CD4-positive, alpha-beta T cell (primary cell): ENCODE results near the gene TMEM117. TPM values are rescaled to one million over a fixed set of nuclear protein-coding genes. Genes with fewer than 3 reads are reported as not detected.

Experiments used
- ATAC-seq: fragments of 200-7000 bp; cut with Tn5 transposase; one replicate; pipeline ENCODE4 v1.10.0; 2022; ENCODE audit warnings: mild to moderate bottlenecking; ENCODE audit not compliant: poor library complexity
- CTCF ChIA-PET: fragments of 350-600 bp; sonication (Branson Sonifier 250); formaldehyde crosslinking; loops from one replicate; lab custom pipeline; 2021; ENCODE audit warnings: antibody characterized with exemption, inconsistent platforms; lab: Charles Lee
- POLR2A ChIA-PET: fragments of 350-600 bp; sonication (Branson Sonifier 250); formaldehyde crosslinking; loops from one replicate; lab custom pipeline; 2021; ENCODE audit warnings: antibody characterized with exemption, inconsistent platforms; lab: Charles Lee
- DNase-seq, 14 experiments: peaks; one replicate each; pipeline ENCODE4 v3.0.0-alpha.2; 2013 to 2020; ENCODE audit warnings: mixed read lengths in 2 of 14
- H3K27ac ChIP-seq, 2 donors: one replicate each; pipeline versions ENCODE4 v1.5.1 to v1.7.0; 2013; ENCODE audit warnings: low read length in 2 of 2, low read depth in 1 of 2, mild to moderate bottlenecking in 1 of 2
- H3K27me3 ChIP-seq, 2 experiments: 1 replicate in 1 of 2; 2 replicates in 1 of 2; pipeline versions ENCODE4 v1.6.1 to v1.7.0; 2013; ENCODE audit warnings: low read length in 2 of 2, control low read depth in 1 of 2, mild to moderate bottlenecking in 1 of 2, moderate library complexity in 1 of 2; ENCODE audit not compliant: insufficient read depth in 2 of 2, control insufficient read depth in 1 of 2
- H3K36me3 ChIP-seq: one replicate; pipeline ENCODE4 v1.6.1; 2013; ENCODE audit warnings: low read length, control low read depth; ENCODE audit not compliant: insufficient read depth
- H3K4me1 ChIP-seq: one replicate; pipeline ENCODE4 v1.6.1; 2013; ENCODE audit warnings: low read length, control low read depth; ENCODE audit not compliant: insufficient read depth
- H3K4me3 ChIP-seq: one replicate; pipeline ENCODE4 v1.5.1; 2013; ENCODE audit warnings: mild to moderate bottlenecking, low read length, moderate library complexity
- H3K9me3 ChIP-seq, 2 experiments: 1 replicate in 1 of 2; 2 replicates in 1 of 2; pipeline versions ENCODE4 v1.6.1 to v1.7.0; 2013; ENCODE audit warnings: low read length in 2 of 2, mild to moderate bottlenecking in 2 of 2, control low read depth in 1 of 2, moderate library complexity in 1 of 2; ENCODE audit not compliant: control insufficient read depth in 1 of 2, insufficient read depth in 1 of 2
- H3K27ac Mint-ChIP-seq: one replicate; pipeline ENCODE4 v1.8.0; 2020; ENCODE audit warnings: mixed read lengths
- H3K27me3 Mint-ChIP-seq: one replicate; pipeline ENCODE4 v1.8.0; 2021; ENCODE audit warnings: mixed read lengths
- H3K36me3 Mint-ChIP-seq: one replicate; pipeline ENCODE4 v1.8.0; 2021; ENCODE audit warnings: low read depth, mixed read lengths
- H3K4me1 Mint-ChIP-seq: one replicate; pipeline ENCODE4 v1.8.0; 2021; ENCODE audit warnings: low read depth, mixed read lengths
- H3K4me3 Mint-ChIP-seq: one replicate; pipeline ENCODE4 v1.8.0; 2020; ENCODE audit warnings: mild to moderate bottlenecking, mixed read lengths
- H3K9me3 Mint-ChIP-seq: one replicate; pipeline ENCODE4 v1.8.0; 2020; ENCODE audit warnings: mixed read lengths
- CTCF ChIP-seq: fragments of 200-600 bp; IDR thresholded peaks from one replicate; pipeline ENCODE4 v1.8.0; 2022; ENCODE audit warnings: antibody characterized with exemption, mild to moderate bottlenecking
- intact Hi-C, 2 experiments: fragments of 100-400 bp; cut with DNase I in 1 of 2; cut with micrococcal nuclease in 1 of 2; formaldehyde crosslinking; loops; one replicate each; pipeline versions ENCODE4 v1.15.1 to v1.9.0; 2023 to 2025; cut with DNase I, micrococcal nuclease
- total RNA-seq, 174 experiments: library from RNA in 2 of 174; stranded (reverse) in 2 of 174; gene quantifications; one replicate each; pipeline ENCODE4 v1.2.3 and lab custom pipeline; 2021 to 2026

Gene TMEM117
- total RNA-seq, 2 experiments from 2014 or later, result 3.4 to 4.4 TPM

- H3K4me3 Mint-ChIP-seq, result no peak overlapping the region
- Histone ChIP-seq H3K9me3 (no peaks in the 10 kb centered on the region), H3K27me3 (no peaks in the 10 kb centered on the region), H3K27ac (no peak overlapping the region), H3K4me3 (no peak overlapping the region), H3K36me3 (no peaks in the 10 kb centered on the region), H3K4me1 (peaks cover 8% of the 10 kb centered on the region)
- ChIA-PET POLR2A (interaction anchor here (1.3 kb wide), 1 partner anchor 9 kb away, joined by 3 read pairs; the partner anchor contains the start of gene TMEM117), CTCF (no interaction called here)
- H3K4me1 Mint-ChIP-seq, result peaks cover 19% of the 10 kb centered on the region
- no peak overlapping the region for H3K27ac Mint-ChIP-seq
- no peaks in the 10 kb centered on the region for H3K36me3 Mint-ChIP-seq
- H3K9me3 Mint-ChIP-seq, result no peaks in the 10 kb centered on the region
- ATAC-seq (no peak), DNase-seq (no peak)
- H3K27me3 Mint-ChIP-seq, result no peaks in the 10 kb centered on the region
- no peak for TF ChIP-seq CTCF
- intact Hi-C loops, result no loop called here
Observed at GRCh38 chr12:43827093-43827492, 8.8 kb upstream of the TMEM117 start.

- Mint-ChIP-seq H3K9me3 (no peaks in the 10 kb centered on the region), H3K27ac (peak overlapping the region; percentile 34), H3K4me3 (peak overlapping the region; percentile 35), H3K36me3 (no peaks in the 10 kb centered on the region), H3K27me3 (no peaks in the 10 kb centered on the region), H3K4me1 (peaks cover 55% of the 10 kb centered on the region)
- H3K36me3 ChIP-seq, result no peaks in the 10 kb centered on the region
- TF ChIP-seq CTCF, result no peak
- DNase-seq (peak in 3 of 14 experiments; percentile 47 to 53 (median 52)), ATAC-seq (peak; percentile 27)
- ChIA-PET CTCF (interaction anchor here (1.3 kb wide), 1 partner anchor 50 kb away, joined by 3 read pairs; no protein-coding TSS in a partner anchor), POLR2A (interaction anchor here (0.5 to 9.8 kb wide), 6 partner anchors 13 to 74 kb away, joined by 3 to 153 read pairs (median 3); partner anchors contain the start of genes IRAK4, PUS7L and TWF1)
- intact Hi-C loops, result loop anchor here in 1 of 2 experiments (2.0 kb wide), 1 partner anchor 26 kb away; the partner anchor contains the start of gene TWF1
- peak overlapping the region in 1 of 2 donors; percentile 21 for H3K27ac ChIP-seq
- H3K4me3 ChIP-seq, result no peak overlapping the region
- H3K27me3 ChIP-seq, result no peaks in the 10 kb centered on the region
- peaks cover 38% of the 10 kb centered on the region for H3K4me1 ChIP-seq
- no peaks in the 10 kb centered on the region for H3K9me3 ChIP-seq
Observed at GRCh38 chr12:43832463-43833168, 3.3 kb upstream of the TMEM117 start.

- Mint-ChIP-seq H3K4me3 (peak overlapping the region; percentile 89), H3K27ac (peak overlapping the region; percentile 84), H3K4me1 (peaks cover 65% of the 10 kb centered on the region), H3K9me3 (no peaks in the 10 kb centered on the region), H3K36me3 (no peaks in the 10 kb centered on the region), H3K27me3 (no peaks in the 10 kb centered on the region)
- H3K4me3 ChIP-seq, result peak overlapping the region; percentile 64
- no peak overlapping the region for H3K27ac ChIP-seq
- intact Hi-C loops, result loop anchor here (1.0 to 5.0 kb wide), 2 partner anchors 30 to 47 kb away; no protein-coding TSS in a partner anchor
- CTCF ChIA-PET, result interaction anchor here (1.0 to 1.4 kb wide), 2 partner anchors 29 to 47 kb away, joined by 3 to 5 read pairs; partner anchors contain the start of gene TWF1
- no peak for TF ChIP-seq CTCF
- DNase-seq, result peak in 2 of 14 experiments; percentile 2
- ATAC-seq, result peak; percentile 5
- peaks cover 38% of the 10 kb centered on the region for H3K4me1 ChIP-seq
- no peaks in the 10 kb centered on the region for H3K36me3 ChIP-seq
- POLR2A ChIA-PET, result interaction anchor here (0.6 to 9.8 kb wide), 5 partner anchors 25 to 1509 kb away, joined by 3 to 153 read pairs (median 15); partner anchors contain the start of genes IRAK4, PUS7L and TWF1
- no peaks in the 10 kb centered on the region for H3K9me3 ChIP-seq
- no peaks in the 10 kb centered on the region for H3K27me3 ChIP-seq
Observed at GRCh38 chr12:43835264-43835655, 621 bp upstream of the TMEM117 start.
